Breast epithelium (tissue), 3 donors: Measurements from ENCODE around the gene LCE2C.

Experiments used
- POLR2A ChIP-seq: fragments of 450-650 bp; IDR thresholded peaks from one replicate; pipeline ENCODE4 v1.6.1; 2016; ENCODE audit warnings: antibody characterized with exemption, mild to moderate bottlenecking, moderate library complexity
- POLR2AphosphoS5 ChIP-seq, 3 donors: sonication (generic); formaldehyde crosslinking; IDR thresholded peaks; one replicate each; pipeline ENCODE4 v1.6.1; 2017; ENCODE audit warnings: antibody characterized with exemption in 3 of 3
- TF ChIP-seq, protein P1 (sequence below), 3 donors: fragments of 450-650 bp; IDR thresholded peaks; one replicate each; pipeline ENCODE4 v1.5.1; 2016 to 2017; ENCODE audit warnings: antibody characterized with exemption in 3 of 3, mild to moderate bottlenecking in 3 of 3, moderate library complexity in 3 of 3

DNA sequence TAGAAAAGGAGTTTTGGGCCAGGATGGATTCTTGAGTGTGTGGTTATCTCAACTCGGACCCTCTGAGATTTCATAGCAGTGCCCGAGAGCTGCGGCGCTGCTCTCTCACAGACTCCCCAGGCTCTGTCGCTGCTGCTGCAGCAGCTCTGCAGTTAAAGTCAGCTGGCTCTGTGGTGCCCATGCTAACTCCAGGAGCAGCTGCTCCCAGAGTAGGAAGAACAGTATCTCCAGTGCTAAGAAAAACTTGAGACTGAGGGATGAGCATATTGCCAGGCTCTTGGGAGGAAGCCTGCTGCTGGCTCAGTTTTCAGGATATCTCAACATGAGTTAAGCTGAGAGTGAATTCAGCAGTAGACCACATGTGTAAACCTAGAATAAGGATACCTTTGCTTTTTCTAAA is 7.4 kb upstream of the LCE2C start:
- TF ChIP-seq, protein P1, sequence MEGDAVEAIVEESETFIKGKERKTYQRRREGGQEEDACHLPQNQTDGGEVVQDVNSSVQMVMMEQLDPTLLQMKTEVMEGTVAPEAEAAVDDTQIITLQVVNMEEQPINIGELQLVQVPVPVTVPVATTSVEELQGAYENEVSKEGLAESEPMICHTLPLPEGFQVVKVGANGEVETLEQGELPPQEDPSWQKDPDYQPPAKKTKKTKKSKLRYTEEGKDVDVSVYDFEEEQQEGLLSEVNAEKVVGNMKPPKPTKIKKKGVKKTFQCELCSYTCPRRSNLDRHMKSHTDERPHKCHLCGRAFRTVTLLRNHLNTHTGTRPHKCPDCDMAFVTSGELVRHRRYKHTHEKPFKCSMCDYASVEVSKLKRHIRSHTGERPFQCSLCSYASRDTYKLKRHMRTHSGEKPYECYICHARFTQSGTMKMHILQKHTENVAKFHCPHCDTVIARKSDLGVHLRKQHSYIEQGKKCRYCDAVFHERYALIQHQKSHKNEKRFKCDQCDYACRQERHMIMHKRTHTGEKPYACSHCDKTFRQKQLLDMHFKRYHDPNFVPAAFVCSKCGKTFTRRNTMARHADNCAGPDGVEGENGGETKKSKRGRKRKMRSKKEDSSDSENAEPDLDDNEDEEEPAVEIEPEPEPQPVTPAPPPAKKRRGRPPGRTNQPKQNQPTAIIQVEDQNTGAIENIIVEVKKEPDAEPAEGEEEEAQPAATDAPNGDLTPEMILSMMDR (IDR thresholded peaks at IDR 0.05): no peak
- TF ChIP-seq POLR2AphosphoS5 (IDR thresholded peaks at IDR 0.05): no peak
- no peak for TF ChIP-seq POLR2A
